SJSA1 (cell line): ENCODE results near the gene BSX. TPM values are rescaled to one million over a fixed set of nuclear protein-coding genes. Genes with fewer than 3 reads are reported as not detected.

Experiments used
- DNase-seq, 2 experiments: peaks; one replicate each; pipeline ENCODE4 v3.0.0-alpha.2; 2015 to 2020; ENCODE audit warnings: low spot score in 2 of 2, low read depth in 1 of 2
- H3K27ac ChIP-seq: fragments of 250-450 bp; sonication (Bioruptor Pico); 2 replicates; pipeline ENCODE4 v1.5.1; 2020; ENCODE audit warnings: mild to moderate bottlenecking, moderate library complexity
- H3K27me3 ChIP-seq: fragments of 250-450 bp; sonication (Bioruptor Pico); replicated peaks from 2 replicates; pipeline ENCODE4 v1.5.1; 2020; ENCODE audit warnings: mild to moderate bottlenecking, moderate library complexity
- H3K36me3 ChIP-seq: fragments of 250-450 bp; sonication (Bioruptor Pico); 2 replicates; pipeline ENCODE4 v1.5.1; 2020; ENCODE audit warnings: mild to moderate bottlenecking
- H3K4me1 ChIP-seq: fragments of 250-450 bp; sonication (Bioruptor Pico); replicated peaks from 2 replicates; pipeline ENCODE4 v1.6.1; 2021; ENCODE audit warnings: mild to moderate bottlenecking
- H3K4me3 ChIP-seq: fragments of 250-450 bp; sonication (Bioruptor Pico); 2 replicates; pipeline ENCODE4 v1.5.1; 2020; ENCODE audit warnings: mild to moderate bottlenecking
- H3K9me3 ChIP-seq: fragments of 250-450 bp; sonication (Bioruptor Pico); replicated peaks from 2 replicates; pipeline ENCODE4 v1.5.1; 2020; ENCODE audit warnings: mild to moderate bottlenecking
- total RNA-seq: library from RNA; depleted of rRNA; stranded (reverse); fragments of >200 nt; shearing (Covaris generic); gene quantifications from 2 replicates; pipeline ENCODE4 v1.2.3, GENCODE V29; 2014

BSX gene
- total RNA-seq, 1 experiment from 2014 or later, result not detected

GRCh38 chr11:122979103-122979814 is 2.4 kb downstream of the BSX start:
- H3K27ac ChIP-seq, result no peak overlapping the region
- peaks cover 27% of the 10 kb centered on the region for H3K27me3 ChIP-seq
- no peaks in the 10 kb centered on the region for H3K36me3 ChIP-seq
- no peak overlapping the region for H3K4me3 ChIP-seq
- no peak for DNase-seq
- H3K4me1 ChIP-seq, result no peaks in the 10 kb centered on the region
- no peaks in the 10 kb centered on the region for H3K9me3 ChIP-seq

GRCh38 chr11:122978299-122978620 is 3.4 kb downstream of the BSX start:
- Histone ChIP-seq H3K4me1 (no peaks in the 10 kb centered on the region), H3K4me3 (no peak overlapping the region), H3K27me3 (peaks cover 27% of the 10 kb centered on the region), H3K9me3 (no peaks in the 10 kb centered on the region), H3K27ac (no peak overlapping the region), H3K36me3 (no peaks in the 10 kb centered on the region)
- no peak for DNase-seq

GRCh38 chr11:122977470-122978298 is 4.0 kb downstream of the BSX start:
- Histone ChIP-seq H3K9me3 (no peaks in the 10 kb centered on the region), H3K27me3 (peaks cover 27% of the 10 kb centered on the region), H3K4me1 (no peaks in the 10 kb centered on the region), H3K36me3 (no peaks in the 10 kb centered on the region), H3K4me3 (no peak overlapping the region), H3K27ac (no peak overlapping the region)
- DNase-seq, result no peak

GRCh38 chr11:122976734-122977469 is 4.7 kb downstream of the BSX start:
- Histone ChIP-seq H3K27ac (no peak overlapping the region), H3K4me1 (no peaks in the 10 kb centered on the region), H3K9me3 (no peaks in the 10 kb centered on the region), H3K4me3 (no peak overlapping the region), H3K27me3 (peaks cover 23% of the 10 kb centered on the region), H3K36me3 (no peaks in the 10 kb centered on the region)
- DNase-seq, result no peak

- no peak for DNase-seq
Measured at GRCh38 chr11:122976061-122976733, 5.4 kb downstream of the BSX start.

GRCh38 chr11:122963961-122964360 is 17.7 kb downstream of the BSX start:
- no peak overlapping the region for H3K27ac ChIP-seq
- H3K9me3 ChIP-seq, result no peaks in the 10 kb centered on the region
- DNase-seq, result no peak
- H3K36me3 ChIP-seq, result no peaks in the 10 kb centered on the region
- no peaks in the 10 kb centered on the region for H3K27me3 ChIP-seq
- no peak overlapping the region for H3K4me3 ChIP-seq
- H3K4me1 ChIP-seq, result no peaks in the 10 kb centered on the region

More at GRCh38 chr11:122976061-122976733, 5.4 kb downstream of the BSX start:
- no peak overlapping the region for H3K27ac ChIP-seq
- H3K27me3 ChIP-seq, result peaks cover 19% of the 10 kb centered on the region
- no peaks in the 10 kb centered on the region for H3K4me1 ChIP-seq
- no peaks in the 10 kb centered on the region for H3K9me3 ChIP-seq
- no peak overlapping the region for H3K4me3 ChIP-seq
- H3K36me3 ChIP-seq, result no peaks in the 10 kb centered on the region

- H3K36me3 ChIP-seq, result no peaks in the 10 kb centered on the region
- no peaks in the 10 kb centered on the region for H3K4me1 ChIP-seq
- no peak for DNase-seq
- H3K4me3 ChIP-seq, result no peak overlapping the region
- H3K9me3 ChIP-seq, result no peaks in the 10 kb centered on the region
- H3K27ac ChIP-seq, result no peak overlapping the region
- no peaks in the 10 kb centered on the region for H3K27me3 ChIP-seq
Measured at GRCh38 chr11:122954455-122954854, 27.2 kb downstream of the BSX start.

- Histone ChIP-seq H3K4me3 (no peak overlapping the region), H3K27me3 (no peaks in the 10 kb centered on the region), H3K36me3 (no peaks in the 10 kb centered on the region), H3K9me3 (no peaks in the 10 kb centered on the region), H3K4me1 (no peaks in the 10 kb centered on the region), H3K27ac (no peak overlapping the region)
- DNase-seq, result no peak
Measured at GRCh38 chr11:122951211-122951610, 30.4 kb downstream of the BSX start.

- Histone ChIP-seq H3K27ac (no peak overlapping the region), H3K4me1 (no peaks in the 10 kb centered on the region)
Measured at GRCh38 chr11:122938557-122938956, 43.1 kb downstream of the BSX start.

GRCh38 chr11:122937983-122938382 is 43.7 kb downstream of the BSX start:
- Histone ChIP-seq H3K4me3 (no peak overlapping the region), H3K4me1 (no peaks in the 10 kb centered on the region), H3K36me3 (no peaks in the 10 kb centered on the region), H3K27ac (no peak overlapping the region), H3K27me3 (no peaks in the 10 kb centered on the region), H3K9me3 (no peaks in the 10 kb centered on the region)
- no peak for DNase-seq

More at GRCh38 chr11:122938557-122938956, 43.1 kb downstream of the BSX start:
- no peak for DNase-seq
- no peaks in the 10 kb centered on the region for H3K27me3 ChIP-seq
- H3K36me3 ChIP-seq, result no peaks in the 10 kb centered on the region
- H3K4me3 ChIP-seq, result no peak overlapping the region
- H3K9me3 ChIP-seq, result no peaks in the 10 kb centered on the region

GRCh38 chr11:122933416-122933815 is 48.2 kb downstream of the BSX start:
- Histone ChIP-seq H3K4me1 (no peaks in the 10 kb centered on the region), H3K27me3 (no peaks in the 10 kb centered on the region), H3K9me3 (no peaks in the 10 kb centered on the region), H3K4me3 (no peak overlapping the region), H3K27ac (no peak overlapping the region), H3K36me3 (no peaks in the 10 kb centered on the region)
- no peak for DNase-seq

- Histone ChIP-seq H3K27ac (no peak overlapping the region), H3K9me3 (no peaks in the 10 kb centered on the region), H3K4me3 (no peak overlapping the region), H3K36me3 (no peaks in the 10 kb centered on the region), H3K27me3 (no peaks in the 10 kb centered on the region), H3K4me1 (no peaks in the 10 kb centered on the region)
- no peak for DNase-seq
Measured at GRCh38 chr11:122931510-122931909, 50.1 kb downstream of the BSX start.
